Type B pancreatic cell (in vitro differentiated cells): ENCODE measurements around the gene SH3RF3. TPM values are rescaled to one million over a fixed set of nuclear protein-coding genes. Genes with fewer than 3 reads are reported as not detected.

Source experiments
- DNase-seq: peaks from one replicate; pipeline ENCODE4 v3.0.0; 2021; ENCODE audit warnings: mixed read lengths; ENCODE audit not compliant: unreplicated experiment; ENCODE audit errors: extremely low spot score
- H3K27ac Mint-ChIP-seq: 2 replicates; pipeline ENCODE4 v1.8.0; 2021; ENCODE audit warnings: mild to moderate bottlenecking, mixed read lengths
- H3K27me3 Mint-ChIP-seq: 2 replicates; pipeline ENCODE4 v1.8.0; 2021; ENCODE audit warnings: mixed read lengths
- H3K36me3 Mint-ChIP-seq: 2 replicates; pipeline ENCODE4 v1.8.0; 2021; ENCODE audit warnings: mixed read lengths
- H3K4me1 Mint-ChIP-seq: one replicate; pipeline ENCODE4 v1.8.0; 2021; ENCODE audit warnings: mixed read lengths; ENCODE audit not compliant: unreplicated experiment
- H3K4me3 Mint-ChIP-seq: 2 replicates; pipeline ENCODE4 v1.8.0; 2021; ENCODE audit warnings: mild to moderate bottlenecking, mixed read lengths
- H3K9me3 Mint-ChIP-seq: 2 replicates; pipeline ENCODE4 v1.8.0; 2021; ENCODE audit warnings: mixed read lengths
- total RNA-seq: library from RNA; stranded (reverse); gene quantifications from 2 replicates; pipeline ENCODE4 v1.2.1, GENCODE V29; 2021; ENCODE audit warnings: low replicate concordance
- TF ChIP-seq, protein P1 (sequence below): fragments of 200-600 bp; sonication (generic); conservative IDR thresholded peaks from 2 replicates; pipeline ENCODE4 v1.5.0; 2021; ENCODE audit warnings: antibody characterized with exemption, mild to moderate bottlenecking

SH3RF3 gene
- total RNA-seq, 1 donor from 2014 or later = 13.9 TPM

DNA sequence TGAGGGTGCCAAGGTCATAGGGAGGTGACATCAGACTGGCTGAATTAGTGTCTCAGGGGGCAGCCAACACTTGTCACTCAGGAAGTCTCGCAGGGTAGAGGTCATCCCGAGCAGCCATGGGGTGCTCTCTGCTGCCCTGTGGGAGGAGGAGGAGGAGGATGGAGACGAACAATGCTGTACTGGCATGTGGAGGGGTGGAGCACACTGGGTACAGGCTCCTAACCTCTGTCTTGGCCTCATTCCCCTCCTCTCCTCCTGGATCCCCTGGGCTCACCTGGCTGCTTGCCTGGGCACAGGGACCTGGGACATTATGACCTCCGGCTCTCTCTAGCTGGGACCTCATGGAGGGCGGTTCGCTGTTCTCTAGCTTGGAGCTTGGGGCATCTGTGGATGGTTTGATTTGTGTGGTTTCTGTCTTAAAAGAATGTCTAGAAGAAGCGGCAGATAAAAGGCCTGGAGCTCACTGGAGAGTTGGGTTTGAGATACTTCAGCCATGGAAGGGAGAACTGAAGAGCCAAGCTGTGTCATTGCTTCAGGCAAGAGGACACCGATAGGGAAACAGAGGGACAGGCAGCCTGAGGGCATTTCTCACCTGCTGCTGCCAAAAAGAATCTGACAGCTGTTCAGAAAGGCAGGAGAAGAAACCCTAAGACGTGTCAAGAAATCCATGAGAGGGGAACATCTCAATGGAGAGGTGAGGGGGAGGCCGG lies 351.6 kb downstream of the SH3RF3 start:
- Mint-ChIP-seq H3K9me3 (peaks cover 4% of the 10 kb centered on the region), H3K4me3 (no peak overlapping the region), H3K36me3 (no peaks in the 10 kb centered on the region), H3K4me1 (peaks cover 18% of the 10 kb centered on the region), H3K27ac (no peak overlapping the region), H3K27me3 (peaks cover 2% of the 10 kb centered on the region)
- DNase-seq = no peak
- TF ChIP-seq, protein P1, sequence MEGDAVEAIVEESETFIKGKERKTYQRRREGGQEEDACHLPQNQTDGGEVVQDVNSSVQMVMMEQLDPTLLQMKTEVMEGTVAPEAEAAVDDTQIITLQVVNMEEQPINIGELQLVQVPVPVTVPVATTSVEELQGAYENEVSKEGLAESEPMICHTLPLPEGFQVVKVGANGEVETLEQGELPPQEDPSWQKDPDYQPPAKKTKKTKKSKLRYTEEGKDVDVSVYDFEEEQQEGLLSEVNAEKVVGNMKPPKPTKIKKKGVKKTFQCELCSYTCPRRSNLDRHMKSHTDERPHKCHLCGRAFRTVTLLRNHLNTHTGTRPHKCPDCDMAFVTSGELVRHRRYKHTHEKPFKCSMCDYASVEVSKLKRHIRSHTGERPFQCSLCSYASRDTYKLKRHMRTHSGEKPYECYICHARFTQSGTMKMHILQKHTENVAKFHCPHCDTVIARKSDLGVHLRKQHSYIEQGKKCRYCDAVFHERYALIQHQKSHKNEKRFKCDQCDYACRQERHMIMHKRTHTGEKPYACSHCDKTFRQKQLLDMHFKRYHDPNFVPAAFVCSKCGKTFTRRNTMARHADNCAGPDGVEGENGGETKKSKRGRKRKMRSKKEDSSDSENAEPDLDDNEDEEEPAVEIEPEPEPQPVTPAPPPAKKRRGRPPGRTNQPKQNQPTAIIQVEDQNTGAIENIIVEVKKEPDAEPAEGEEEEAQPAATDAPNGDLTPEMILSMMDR = no peak

DNA sequence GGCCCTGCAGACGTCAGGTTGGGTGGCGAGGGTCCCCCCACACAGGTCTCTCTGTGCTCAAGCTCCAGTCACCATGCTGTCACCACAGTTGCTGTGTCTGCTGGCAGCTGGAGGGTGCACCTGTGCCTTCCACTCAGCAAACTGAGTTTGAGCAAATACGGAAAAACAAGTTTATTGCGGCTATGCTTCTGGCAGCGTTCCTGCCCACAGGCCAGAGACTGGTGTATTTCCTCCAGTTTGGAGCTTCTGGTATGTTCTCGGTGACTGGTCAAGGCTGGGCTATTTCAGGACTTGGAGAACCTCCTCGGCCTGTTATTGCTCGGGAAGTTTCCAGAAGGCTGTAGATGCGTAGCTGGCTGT lies 352.2 kb downstream of the SH3RF3 start:
- peaks cover 2% of the 10 kb centered on the region for H3K27me3 Mint-ChIP-seq
- peaks cover 20% of the 10 kb centered on the region for H3K4me1 Mint-ChIP-seq
- TF ChIP-seq, protein P1 = no peak
- H3K9me3 Mint-ChIP-seq = peaks cover 4% of the 10 kb centered on the region
- H3K36me3 Mint-ChIP-seq = no peaks in the 10 kb centered on the region
- no peak overlapping the region for H3K4me3 Mint-ChIP-seq
- no peak overlapping the region for H3K27ac Mint-ChIP-seq
- DNase-seq = no peak

DNA sequence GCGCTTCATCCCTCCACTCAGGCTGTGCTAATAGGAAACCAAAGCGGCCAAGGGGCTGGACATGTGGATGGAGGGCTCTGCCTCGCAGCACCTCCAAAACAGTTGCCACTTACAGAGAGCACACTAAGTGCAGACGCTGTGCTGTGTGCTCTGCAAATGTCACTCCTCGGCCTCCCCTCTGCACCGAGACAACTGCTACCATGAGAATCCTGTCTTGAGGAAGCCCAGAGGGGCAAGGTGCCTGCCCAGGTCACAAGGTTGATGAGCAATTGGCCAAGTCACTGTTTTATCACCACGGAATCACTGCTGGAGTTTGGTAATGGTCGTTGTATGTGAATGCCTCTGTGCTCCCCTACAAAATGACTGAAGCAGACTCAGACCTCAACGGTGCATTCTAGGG lies 352.6 kb downstream of the SH3RF3 start:
- Mint-ChIP-seq H3K4me1 (peaks cover 23% of the 10 kb centered on the region), H3K27me3 (peaks cover 2% of the 10 kb centered on the region), H3K4me3 (no peak overlapping the region), H3K27ac (no peak overlapping the region), H3K9me3 (peaks cover 4% of the 10 kb centered on the region), H3K36me3 (no peaks in the 10 kb centered on the region)
- no peak for DNase-seq
- TF ChIP-seq, protein P1 = no peak

DNA sequence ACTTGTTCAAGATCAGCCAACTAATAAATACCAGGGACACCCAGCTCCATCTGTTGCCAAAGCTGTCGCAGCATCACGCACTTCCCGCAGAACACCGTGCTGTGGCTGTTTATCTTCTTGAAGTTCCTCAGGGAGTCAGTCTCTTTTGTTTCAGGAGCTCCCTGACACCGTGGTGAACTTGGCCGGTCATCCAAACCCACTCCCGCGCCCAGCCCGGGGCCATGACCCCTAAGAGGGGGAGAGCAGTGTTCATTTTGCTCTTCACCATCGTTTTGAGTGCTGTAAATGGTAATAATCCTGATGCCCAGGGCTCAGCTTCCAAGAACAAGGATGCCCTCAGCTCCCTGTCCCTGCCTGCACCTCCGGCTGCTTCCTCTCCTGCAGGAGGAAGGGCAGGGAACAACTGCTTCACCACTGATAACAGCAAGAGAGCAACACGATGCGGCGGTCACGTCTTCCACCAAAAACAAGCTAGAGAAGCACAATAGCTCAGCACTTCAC lies 353.4 kb downstream of the SH3RF3 start:
- H3K27me3 Mint-ChIP-seq = peaks cover 2% of the 10 kb centered on the region
- no peak overlapping the region for H3K4me3 Mint-ChIP-seq
- peaks cover 4% of the 10 kb centered on the region for H3K9me3 Mint-ChIP-seq
- H3K27ac Mint-ChIP-seq = no peak overlapping the region
- TF ChIP-seq, protein P1 = no peak
- no peaks in the 10 kb centered on the region for H3K36me3 Mint-ChIP-seq
- DNase-seq = no peak
- peaks cover 30% of the 10 kb centered on the region for H3K4me1 Mint-ChIP-seq

DNA sequence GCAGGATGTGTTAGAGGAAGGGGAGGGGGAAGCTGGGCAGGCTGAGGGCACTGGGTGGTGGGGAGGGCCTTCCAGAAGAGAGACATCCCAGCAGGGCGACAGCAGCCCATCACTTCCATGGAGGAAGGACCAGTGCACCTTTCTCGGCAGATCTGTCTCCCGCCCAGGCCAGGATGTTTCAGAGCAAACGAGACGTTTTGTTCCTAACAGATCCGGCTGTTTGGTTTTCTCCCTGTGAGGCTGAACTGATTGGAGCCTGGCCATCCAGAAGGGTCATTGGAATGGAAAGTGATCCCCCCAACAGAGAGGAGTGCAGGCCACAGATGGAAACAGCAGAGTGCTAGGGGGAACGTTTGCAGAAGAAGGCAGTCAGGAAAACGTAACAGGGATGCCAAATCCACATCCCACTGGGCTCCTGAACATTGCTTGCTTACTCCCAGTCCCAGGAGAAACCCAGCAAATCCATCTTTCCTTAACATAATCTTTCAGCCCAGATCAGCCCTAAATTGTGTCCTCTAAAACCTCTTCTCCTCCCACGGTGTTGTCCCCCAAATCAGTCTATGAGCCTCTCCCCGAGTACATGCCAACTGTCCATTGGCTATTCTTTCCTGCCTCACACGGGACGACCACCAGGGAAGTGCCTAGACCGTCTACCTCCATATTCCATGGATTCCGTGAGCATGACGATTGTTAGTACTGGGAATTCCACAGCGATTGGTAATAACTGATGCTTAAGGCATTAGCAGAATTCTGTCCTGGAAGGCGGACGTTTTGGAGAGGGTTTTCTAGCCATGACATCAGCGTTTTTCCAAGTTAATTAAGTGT lies 357.9 kb downstream of the SH3RF3 start:
- peaks cover 30% of the 10 kb centered on the region for H3K4me1 Mint-ChIP-seq
- H3K9me3 Mint-ChIP-seq = no peaks in the 10 kb centered on the region
- no peaks in the 10 kb centered on the region for H3K36me3 Mint-ChIP-seq
- TF ChIP-seq, protein P1 = no peak
- H3K27me3 Mint-ChIP-seq = peaks cover 3% of the 10 kb centered on the region
- no peak for DNase-seq
- H3K4me3 Mint-ChIP-seq = no peak overlapping the region
- no peak overlapping the region for H3K27ac Mint-ChIP-seq
